Stimulated activated memory B cell treated with anti-CD40 and anti-IgM and Interleukin-4, amounts not matched to agents 10 μg/mL and 1 μg/mL and 100 μg/mL, for 72 hours (primary cell): Measurements from ENCODE around the gene ZNF69.
"Not testable (repeated sequence)": the region's sequence is repeated elsewhere in the genome, so short reads cannot be mapped to it uniquely, and the experiment has no call there.

Source experiments
- ATAC-seq: fragments of 150-1000 bp; cut with Tn5 transposase; 2 replicates; pipeline ENCODE4 v1.10.0; 2021
- H3K27ac Mint-ChIP-seq: one replicate; pipeline ENCODE4 v1.8.0; 2022; ENCODE audit warnings: mild to moderate bottlenecking, mixed read lengths
- H3K27me3 Mint-ChIP-seq: one replicate; pipeline ENCODE4 v1.8.0; 2022; ENCODE audit warnings: mixed read lengths
- H3K36me3 Mint-ChIP-seq: one replicate; pipeline ENCODE4 v1.8.0; 2022; ENCODE audit warnings: mixed read lengths
- H3K4me1 Mint-ChIP-seq: one replicate; pipeline ENCODE4 v1.8.0; 2022; ENCODE audit warnings: mixed read lengths
- H3K4me3 Mint-ChIP-seq: one replicate; pipeline ENCODE4 v1.8.0; 2022; ENCODE audit warnings: mild to moderate bottlenecking, moderate library complexity, mixed read lengths
- H3K9me3 Mint-ChIP-seq: one replicate; pipeline ENCODE4 v1.8.0; 2022; ENCODE audit warnings: mixed read lengths

ZNF69 gene

DNA sequence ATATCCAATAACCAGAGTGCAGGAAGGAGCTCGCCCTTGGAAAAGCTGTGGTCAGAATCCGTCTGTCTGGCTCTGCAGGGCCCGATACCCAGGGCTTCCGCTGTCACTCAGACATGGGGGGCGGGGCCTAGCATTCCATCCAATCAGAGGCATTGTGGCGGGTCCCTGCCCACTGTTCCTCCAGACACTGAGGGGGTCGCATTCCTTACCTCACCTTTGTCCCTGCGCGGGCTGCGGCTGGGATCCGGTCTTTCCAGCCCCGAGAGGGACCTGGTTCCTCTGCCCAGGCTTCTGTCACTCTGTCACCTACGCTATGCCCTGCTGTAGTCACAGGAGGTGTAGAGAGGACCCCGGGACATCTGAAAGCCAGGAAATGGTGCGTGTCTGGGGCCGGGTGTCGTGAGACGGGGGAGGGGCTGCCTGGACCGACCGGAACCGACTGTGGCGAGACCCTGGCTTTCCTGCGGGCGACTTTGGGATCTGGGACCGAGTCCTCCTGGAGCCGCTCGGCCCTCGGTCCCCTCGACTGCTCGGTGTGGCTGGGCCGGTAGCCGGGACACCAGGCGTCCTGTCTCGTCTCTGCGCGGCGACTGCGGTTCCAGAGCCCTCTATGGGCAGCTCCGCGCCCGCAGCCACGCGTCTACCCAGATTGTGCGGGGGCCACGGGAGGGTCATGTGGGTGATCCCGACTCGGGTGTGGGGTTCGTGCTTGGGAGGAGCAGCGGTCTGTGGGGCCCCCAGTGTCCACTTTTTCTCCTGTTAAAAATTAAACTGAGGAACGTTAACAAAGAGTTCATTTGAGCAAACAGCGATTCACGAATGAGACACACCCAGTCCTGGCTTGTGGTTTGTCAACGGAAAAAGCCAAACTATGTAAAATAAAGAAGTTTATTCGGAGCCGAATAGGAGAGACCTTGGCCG, at the start of gene ZNF69:
TSS of gene ZNF69 (plus strand) at position 172 of the 921 bp plus-strand sequence. CDS start at position 314, 142 bp downstream.
- peak; percentile 90 for ATAC-seq
- Mint-ChIP-seq H3K9me3 (peaks cover 3% of the 10 kb centered on the region), H3K36me3 (no peaks in the 10 kb centered on the region), H3K4me3 (peak within 1 kb of the TSS; percentile 85), H3K27ac (peak within 1 kb of the TSS; percentile 83), H3K27me3 (no peaks in the 10 kb centered on the region), H3K4me1 (peaks cover 20% of the 10 kb centered on the region)

DNA sequence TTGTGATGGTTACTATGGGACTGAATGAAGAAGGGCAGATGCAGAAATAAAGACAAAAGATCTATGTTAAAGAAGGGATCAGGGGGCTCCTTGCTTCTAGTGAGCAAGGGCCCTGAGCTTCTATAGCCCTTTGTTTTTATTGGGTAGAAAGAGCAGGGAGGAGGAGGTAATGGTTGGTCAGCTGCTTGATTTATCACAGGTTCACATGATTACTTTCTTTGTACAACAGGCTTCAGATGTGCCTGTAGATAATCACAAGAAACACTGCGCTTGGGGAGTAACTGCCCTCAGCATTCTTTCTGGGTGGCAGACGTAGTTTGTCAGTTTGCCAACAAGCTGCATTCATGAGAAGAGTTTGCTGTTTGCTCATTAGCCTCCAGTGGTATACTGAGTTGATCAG, 43.9 kb upstream of the ZNF69 start:
- peaks cover 14% of the 10 kb centered on the region for H3K4me1 Mint-ChIP-seq
- ATAC-seq = no peak
- H3K27me3 Mint-ChIP-seq = no peaks in the 10 kb centered on the region
- H3K9me3 Mint-ChIP-seq = no peaks in the 10 kb centered on the region
- H3K36me3 Mint-ChIP-seq = no peaks in the 10 kb centered on the region
- no peak overlapping the region for H3K27ac Mint-ChIP-seq
- H3K4me3 Mint-ChIP-seq = no peak overlapping the region

DNA sequence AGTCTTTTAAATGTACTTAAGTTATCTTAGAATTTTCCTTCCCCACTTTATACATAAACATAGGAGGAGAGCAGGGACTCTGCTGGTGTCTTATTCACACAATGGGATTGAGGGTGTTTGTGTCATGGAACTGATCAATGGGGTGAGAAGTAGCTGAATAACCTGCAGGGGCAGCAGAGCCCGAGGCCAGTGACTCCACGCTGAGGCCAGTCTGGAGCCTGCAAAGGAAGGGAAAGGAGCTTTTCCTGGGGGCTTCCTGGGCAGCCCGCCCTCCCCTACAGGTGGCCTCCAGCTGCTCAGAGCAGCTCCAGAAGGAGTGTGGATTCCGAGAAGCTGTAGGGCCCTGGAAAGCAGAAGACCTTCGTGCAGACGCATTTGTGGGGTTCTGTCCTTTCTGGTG, 40.0 kb upstream of the ZNF69 start:
- not testable (repeated sequence) for H3K4me3 Mint-ChIP-seq, ATAC-seq, H3K27me3 Mint-ChIP-seq, H3K9me3 Mint-ChIP-seq
- H3K27ac Mint-ChIP-seq = peak overlapping the region; percentile 82
- H3K4me1 Mint-ChIP-seq = peaks cover 36% of the 10 kb centered on the region
- peaks cover 14% of the 10 kb centered on the region for H3K36me3 Mint-ChIP-seq

DNA sequence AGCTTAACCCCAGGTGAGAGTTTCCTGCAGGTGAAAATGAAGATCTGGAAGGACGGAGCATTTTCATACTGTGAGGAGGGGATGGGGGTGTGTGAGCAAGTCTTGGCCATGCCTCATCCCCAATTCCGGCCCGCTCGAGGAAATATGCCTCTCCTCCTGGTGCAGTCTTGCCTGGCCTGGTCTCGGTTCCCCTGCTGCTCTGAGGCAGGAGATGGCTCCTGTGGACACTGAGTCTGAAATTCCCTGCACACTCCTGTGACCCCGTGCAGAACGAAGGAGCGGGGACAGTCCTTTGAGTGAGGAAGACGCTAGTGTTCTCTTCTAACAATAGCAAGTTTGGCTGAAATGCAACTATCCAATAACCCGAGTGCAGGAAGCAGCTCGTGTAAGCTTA, 39.4 kb upstream of the ZNF69 start:
- H3K27me3 Mint-ChIP-seq = no peaks in the 10 kb centered on the region
- H3K36me3 Mint-ChIP-seq = peaks cover 14% of the 10 kb centered on the region
- no peaks in the 10 kb centered on the region for H3K9me3 Mint-ChIP-seq
- ATAC-seq = no peak
- H3K27ac Mint-ChIP-seq = peak overlapping the region; percentile 82
- peaks cover 36% of the 10 kb centered on the region for H3K4me1 Mint-ChIP-seq
- peak overlapping the region; percentile 89 for H3K4me3 Mint-ChIP-seq

DNA sequence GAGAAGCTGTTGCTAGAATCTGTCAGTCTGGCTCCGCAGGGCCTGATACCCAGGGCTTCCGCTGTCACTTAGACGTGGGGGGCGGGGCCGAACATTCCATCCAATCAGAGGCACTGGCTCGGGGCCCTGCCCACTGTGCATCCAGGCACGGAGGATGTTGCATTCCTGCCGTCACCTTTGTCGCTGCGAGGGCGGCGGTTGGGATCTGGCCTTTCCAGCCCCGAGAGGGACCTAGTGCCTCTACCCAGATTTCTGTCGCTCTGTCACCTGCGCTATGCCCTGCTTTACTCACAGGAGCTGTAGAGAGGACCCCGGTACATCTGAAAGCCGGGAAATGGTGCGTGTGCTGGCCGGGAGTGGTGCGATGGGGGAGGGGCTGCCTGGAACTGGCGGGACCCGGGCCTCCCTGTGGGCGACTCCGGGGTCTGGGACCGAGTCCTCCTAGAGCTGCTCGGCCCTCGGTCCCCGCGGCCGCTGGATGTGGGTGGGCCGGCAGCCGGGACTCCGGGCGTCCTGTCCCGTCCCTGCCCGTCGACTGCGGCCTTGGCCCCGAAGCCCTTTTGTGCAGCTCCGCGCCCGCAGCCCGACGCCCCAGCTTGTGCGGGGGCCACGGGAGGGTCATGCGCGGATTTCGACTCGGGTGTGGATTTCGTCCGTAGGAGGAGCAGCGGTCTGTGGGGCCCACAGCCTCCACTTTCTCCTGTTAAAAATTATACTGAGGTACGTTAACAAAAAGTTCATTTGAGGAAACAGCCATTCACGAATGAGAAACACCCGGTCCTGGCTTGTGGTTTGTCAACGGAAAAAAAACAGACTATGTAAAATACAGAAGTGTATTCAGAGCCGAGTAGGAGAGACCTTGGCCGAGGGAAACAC, 38.8 kb upstream of the ZNF69 start, which contains the start of gene ZNF439:
TSS of gene ZNF439 (plus strand) at position 133 of the 876 bp plus-strand sequence. CDS start at position 275, 142 bp downstream.
- peak within 1 kb of the TSS; percentile 82 for H3K27ac Mint-ChIP-seq
- H3K36me3 Mint-ChIP-seq = peaks cover 14% of the 10 kb centered on the region
- no peaks in the 10 kb centered on the region for H3K27me3 Mint-ChIP-seq
- peaks cover 36% of the 10 kb centered on the region for H3K4me1 Mint-ChIP-seq
- peak; percentile 100 for ATAC-seq
- H3K4me3 Mint-ChIP-seq = peak within 1 kb of the TSS; percentile 89
- H3K9me3 Mint-ChIP-seq = no peaks in the 10 kb centered on the region

DNA sequence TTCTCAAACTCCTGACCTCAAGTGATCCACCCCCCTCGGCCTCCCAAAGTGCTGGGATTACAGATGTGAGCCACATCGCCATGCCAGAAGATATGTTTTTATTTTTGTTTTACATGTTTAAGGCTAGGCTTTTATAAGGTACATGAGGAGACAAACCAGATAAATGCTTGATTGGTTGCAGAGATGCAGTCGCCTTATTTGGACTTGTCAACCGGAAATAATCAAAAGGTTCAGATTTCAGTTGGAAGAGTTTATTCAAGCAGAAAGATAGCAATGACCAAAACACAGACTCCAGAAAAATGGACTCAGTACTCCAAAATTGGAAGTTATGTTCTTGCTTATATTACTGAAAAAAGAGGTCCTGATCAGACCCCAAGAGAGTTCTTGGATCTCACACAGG, 37.3 kb upstream of the ZNF69 start:
- not testable (repeated sequence) for H3K27ac Mint-ChIP-seq

DNA sequence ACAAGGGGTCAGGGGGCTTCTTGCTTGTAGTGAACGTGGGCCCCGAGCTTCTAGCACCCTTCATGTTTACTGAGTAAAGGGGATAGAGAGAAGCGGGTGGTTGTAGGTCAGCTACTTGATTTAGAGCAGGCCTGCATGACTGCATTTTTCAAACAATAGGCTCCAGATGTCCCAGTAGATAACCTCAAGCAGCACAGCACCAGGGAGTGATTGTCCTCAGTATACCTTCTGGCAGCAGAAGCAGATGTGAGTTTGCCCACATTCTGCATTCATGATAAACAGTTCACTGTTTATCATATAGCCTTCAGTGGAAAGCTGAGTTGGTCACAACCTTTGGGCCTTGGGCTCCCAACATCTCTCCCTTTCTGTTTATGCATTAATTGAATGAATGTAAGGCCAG, 34.2 kb upstream of the ZNF69 start:
- Mint-ChIP-seq H3K4me3 (no peak overlapping the region), H3K27me3 (no peaks in the 10 kb centered on the region), H3K36me3 (peaks cover 47% of the 10 kb centered on the region), H3K4me1 (peaks cover 37% of the 10 kb centered on the region), H3K9me3 (peaks cover 5% of the 10 kb centered on the region), H3K27ac (no peak overlapping the region)
- no peak for ATAC-seq

More for the DNA sequence above, 37.3 kb upstream of the ZNF69 start:
- Mint-ChIP-seq H3K36me3 (peaks cover 20% of the 10 kb centered on the region), H3K4me1 (peaks cover 36% of the 10 kb centered on the region)
- H3K27me3 Mint-ChIP-seq, ATAC-seq, H3K4me3 Mint-ChIP-seq, H3K9me3 Mint-ChIP-seq: not testable (repeated sequence)

DNA sequence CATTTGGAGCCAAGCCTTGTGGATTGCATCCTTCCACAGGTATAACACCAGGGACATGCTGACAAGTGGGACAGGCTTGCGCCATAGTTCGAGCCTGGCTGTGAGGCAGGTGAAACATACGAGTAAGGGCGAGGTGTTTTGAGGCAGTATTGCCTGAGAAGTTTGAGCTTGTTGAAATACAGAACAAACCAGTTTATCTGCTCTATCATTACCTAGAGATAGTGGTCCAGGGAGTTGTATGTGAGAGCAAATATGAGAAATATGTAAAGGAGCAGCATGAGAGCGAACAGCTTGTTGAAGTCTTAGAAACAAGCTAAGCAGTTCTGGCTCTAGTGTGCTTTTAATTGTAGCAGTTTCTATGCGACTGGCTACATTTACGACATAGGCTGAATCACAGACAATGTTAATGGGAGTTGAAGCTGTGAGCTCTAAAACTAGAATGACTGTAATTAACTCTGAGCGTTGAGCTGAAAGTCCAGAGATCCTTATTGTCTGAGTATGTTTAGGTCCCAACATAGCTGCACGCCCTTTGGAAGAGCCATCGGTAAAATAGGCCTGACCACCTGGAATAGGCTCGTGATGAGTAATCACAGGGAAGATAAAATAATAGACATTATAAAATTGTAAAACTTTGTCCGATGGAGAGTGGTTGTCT, 30.9 kb upstream of the ZNF69 start:
- Mint-ChIP-seq H3K36me3 (peaks cover 66% of the 10 kb centered on the region), H3K4me1 (peaks cover 12% of the 10 kb centered on the region), H3K27me3 (no peaks in the 10 kb centered on the region), H3K27ac (no peak overlapping the region), H3K4me3 (no peak overlapping the region), H3K9me3 (peaks cover 14% of the 10 kb centered on the region)
- ATAC-seq = no peak

DNA sequence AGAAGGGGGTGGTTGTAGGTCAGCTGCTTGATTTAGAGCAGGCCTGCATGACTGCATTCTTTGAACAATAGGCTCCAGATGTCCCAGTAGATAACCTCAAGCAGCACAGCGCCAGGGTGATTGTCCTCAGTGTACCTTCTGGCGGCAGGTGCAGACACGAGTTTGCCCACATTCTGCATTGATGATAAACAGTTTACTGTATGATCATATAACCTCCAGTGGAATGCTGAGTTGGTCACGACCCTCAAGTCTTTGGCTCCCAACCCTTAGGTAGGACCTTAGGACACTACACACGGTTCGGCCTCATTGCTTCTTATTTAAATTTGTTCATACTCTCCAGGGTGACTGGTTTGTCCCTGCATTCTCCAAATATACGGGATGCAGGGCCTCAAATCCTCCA, 26.9 kb upstream of the ZNF69 start:
- Mint-ChIP-seq H3K36me3 (peaks cover 96% of the 10 kb centered on the region), H3K4me1 (peaks cover 10% of the 10 kb centered on the region), H3K27ac (no peak overlapping the region), H3K9me3 (peaks cover 16% of the 10 kb centered on the region), H3K4me3 (no peak overlapping the region), H3K27me3 (no peaks in the 10 kb centered on the region)
- no peak for ATAC-seq

DNA sequence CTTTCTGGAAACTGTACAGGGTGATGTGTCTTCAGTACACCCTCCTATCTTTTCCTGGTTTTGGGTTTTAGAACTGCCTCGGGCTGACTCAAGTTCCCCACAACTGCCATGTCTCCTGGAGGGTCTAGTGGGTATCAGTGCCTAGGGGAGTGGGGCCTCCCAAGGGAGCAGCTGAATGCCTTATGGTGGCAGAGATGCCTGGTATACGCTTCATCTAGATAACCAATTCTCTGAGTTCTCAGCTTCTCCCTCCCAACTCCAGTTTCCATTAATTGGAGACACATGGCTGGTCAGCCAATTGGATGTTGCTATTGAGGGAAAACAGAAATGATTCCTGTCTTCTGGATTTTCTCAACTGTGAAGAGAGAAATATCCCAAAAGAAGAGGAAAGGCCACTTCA, 26.3 kb upstream of the ZNF69 start:
- Mint-ChIP-seq H3K27me3 (no peaks in the 10 kb centered on the region), H3K36me3 (peaks cover 96% of the 10 kb centered on the region), H3K4me3 (no peak overlapping the region), H3K4me1 (peaks cover 4% of the 10 kb centered on the region), H3K9me3 (peaks cover 13% of the 10 kb centered on the region), H3K27ac (no peak overlapping the region)
- no peak for ATAC-seq

DNA sequence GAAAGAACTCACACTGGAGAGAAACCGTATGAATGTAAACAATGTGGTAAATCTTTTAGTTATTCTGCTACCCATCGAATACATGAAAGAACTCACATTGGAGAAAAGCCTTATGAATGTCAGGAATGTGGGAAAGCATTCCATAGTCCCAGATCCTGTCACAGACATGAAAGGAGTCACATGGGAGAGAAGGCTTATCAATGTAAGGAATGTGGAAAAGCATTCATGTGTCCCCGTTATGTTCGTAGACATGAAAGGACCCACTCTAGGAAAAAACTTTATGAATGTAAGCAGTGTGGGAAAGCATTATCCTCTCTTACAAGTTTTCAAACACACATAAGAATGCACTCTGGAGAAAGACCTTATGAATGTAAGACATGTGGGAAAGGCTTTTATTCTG, 19.8 kb upstream of the ZNF69 start:
- not testable (repeated sequence) for H3K27ac Mint-ChIP-seq

DNA sequence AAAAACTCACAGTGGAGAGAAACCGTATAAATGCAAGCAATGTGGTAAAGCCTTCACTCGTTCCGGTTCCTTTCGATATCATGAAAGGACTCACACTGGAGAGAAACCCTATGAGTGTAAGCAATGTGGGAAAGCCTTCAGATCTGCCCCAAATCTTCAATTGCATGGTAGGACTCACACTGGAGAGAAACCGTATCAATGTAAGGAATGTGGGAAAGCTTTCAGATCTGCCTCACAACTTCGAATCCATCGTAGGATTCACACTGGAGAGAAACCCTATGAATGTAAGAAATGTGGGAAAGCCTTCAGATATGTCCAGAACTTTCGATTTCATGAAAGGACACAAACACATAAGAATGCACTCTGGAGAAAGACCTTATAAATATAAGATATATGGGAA, 19.4 kb upstream of the ZNF69 start:
- H3K9me3 Mint-ChIP-seq = peaks cover 17% of the 10 kb centered on the region
- no peaks in the 10 kb centered on the region for H3K4me1 Mint-ChIP-seq
- no peak for ATAC-seq
- H3K27ac Mint-ChIP-seq = no peak overlapping the region
- H3K4me3 Mint-ChIP-seq = no peak overlapping the region
- H3K27me3 Mint-ChIP-seq = no peaks in the 10 kb centered on the region
- peaks cover 70% of the 10 kb centered on the region for H3K36me3 Mint-ChIP-seq

More for the DNA sequence above, 19.8 kb upstream of the ZNF69 start:
- Mint-ChIP-seq H3K9me3 (peaks cover 17% of the 10 kb centered on the region), H3K36me3 (peaks cover 74% of the 10 kb centered on the region)
- ATAC-seq, H3K27me3 Mint-ChIP-seq, H3K4me1 Mint-ChIP-seq, H3K4me3 Mint-ChIP-seq: not testable (repeated sequence)

DNA sequence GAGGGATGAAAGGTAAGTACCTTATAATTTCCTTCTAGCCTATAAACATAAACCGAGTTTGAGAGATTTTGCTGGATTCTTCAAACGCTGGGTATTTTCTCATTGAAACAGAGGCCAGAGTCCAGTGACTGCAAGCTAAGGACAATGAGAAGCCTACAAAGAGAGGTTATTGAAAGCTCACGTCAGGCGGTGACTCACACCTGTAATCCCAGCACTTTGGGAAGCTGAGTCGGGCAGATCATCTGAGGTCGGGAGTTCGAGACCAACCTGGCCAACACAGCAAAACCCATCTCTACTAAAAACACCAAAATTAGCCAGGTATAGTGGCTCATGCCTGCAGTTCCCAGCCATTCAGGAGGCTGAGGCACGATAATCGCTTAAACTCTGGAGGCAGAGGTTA, 15.0 kb upstream of the ZNF69 start:
- Mint-ChIP-seq H3K27ac (no peak overlapping the region), H3K4me3 (no peak overlapping the region)
- ATAC-seq = no peak

DNA sequence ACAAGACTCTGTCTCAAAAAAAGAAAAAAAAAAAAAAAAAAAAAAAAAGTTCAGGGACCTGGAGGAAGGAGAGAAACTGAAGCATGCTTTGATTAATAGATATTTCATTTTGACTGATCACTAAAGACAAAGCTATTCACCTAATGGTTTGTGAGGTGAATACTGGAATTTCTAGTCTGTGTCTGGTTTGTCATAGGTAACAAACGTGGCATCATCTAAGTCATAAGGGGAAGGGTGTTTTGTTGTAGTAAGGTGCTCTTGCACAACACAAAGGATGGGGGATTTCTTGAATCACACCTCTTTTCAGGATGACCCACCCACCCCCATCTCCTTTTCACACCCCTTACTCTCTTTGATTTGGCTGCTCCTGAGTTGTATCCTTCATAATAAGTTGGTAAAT, 13.8 kb upstream of the ZNF69 start:
- Mint-ChIP-seq H3K4me1 (no peaks in the 10 kb centered on the region), H3K9me3 (peaks cover 4% of the 10 kb centered on the region), H3K36me3 (peaks cover 14% of the 10 kb centered on the region), H3K27ac (no peak overlapping the region), H3K27me3 (no peaks in the 10 kb centered on the region), H3K4me3 (no peak overlapping the region)
- no peak for ATAC-seq

More for the DNA sequence above, 15.0 kb upstream of the ZNF69 start:
- no peaks in the 10 kb centered on the region for H3K4me1 Mint-ChIP-seq
- no peaks in the 10 kb centered on the region for H3K27me3 Mint-ChIP-seq
- peaks cover 10% of the 10 kb centered on the region for H3K9me3 Mint-ChIP-seq
- H3K36me3 Mint-ChIP-seq = peaks cover 26% of the 10 kb centered on the region
